IPS DF 6.9 (cell line): ENCODE data around the gene ZNF343.
"Not testable (repeated sequence)": the region's sequence is repeated elsewhere in the genome, so short reads cannot be mapped to it uniquely, and the experiment has no call there.

Source experiments
- DNase-seq: peaks from one replicate; pipeline ENCODE4 v3.0.0-alpha.2; 2013; ENCODE audit warnings: low read depth, low spot score
- H3K27ac ChIP-seq: one replicate; pipeline ENCODE4 v1.5.1; 2013; ENCODE audit warnings: low read length, control low read depth
- H3K27me3 ChIP-seq: 2 replicates; pipeline ENCODE4 v1.6.1; 2013; ENCODE audit warnings: mild to moderate bottlenecking, low read length; ENCODE audit not compliant: control insufficient read depth, insufficient read depth
- H3K36me3 ChIP-seq: 2 replicates; pipeline ENCODE4 v1.6.1; 2013; ENCODE audit warnings: low read length; ENCODE audit not compliant: control insufficient read depth, insufficient read depth
- H3K4me1 ChIP-seq: 2 replicates; pipeline ENCODE4 v1.6.1; 2013; ENCODE audit warnings: low read length; ENCODE audit not compliant: control insufficient read depth, insufficient read depth
- H3K4me3 ChIP-seq: 2 replicates; pipeline ENCODE4 v1.5.1; 2013; ENCODE audit warnings: mild to moderate bottlenecking, low read length
- H3K9me3 ChIP-seq: 2 replicates; pipeline ENCODE4 v1.6.1; 2013; ENCODE audit warnings: low read length, inconsistent platforms; ENCODE audit not compliant: control insufficient read depth, insufficient read depth
- WGBS: extraction: QIAGEN DNeasy Blood & Tissue Kit; methylation state at CpG from one replicate; pipeline ENCODE4 v1.1.7; 2013; ENCODE audit warnings: mixed read lengths, missing lambda C conversion rate; ENCODE audit not compliant: insufficient read length, insufficient coverage; 5-methylcytosine and 5-hydroxymethylcytosine counted together

ZNF343 gene

DNA sequence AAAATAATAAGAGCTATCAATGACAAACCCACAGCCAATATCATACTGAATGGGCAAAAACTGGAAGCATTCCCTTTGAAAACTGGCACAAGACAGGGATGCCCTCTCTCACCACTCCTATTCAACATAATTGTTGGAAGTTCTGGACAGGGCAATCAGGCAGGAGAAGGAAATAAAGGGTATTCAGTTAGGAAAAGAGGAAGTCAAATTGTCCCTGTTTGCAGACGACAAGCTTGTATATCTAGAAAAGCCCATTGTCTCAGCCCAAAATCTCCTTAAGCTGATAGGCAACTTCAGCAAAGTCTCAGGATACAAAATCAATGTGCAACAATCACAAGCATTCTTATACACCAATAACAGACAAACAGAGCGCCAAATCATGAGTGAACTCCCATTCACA lies 3.9 kb downstream of the ZNF343 start:
- no CpG with 5 or more reads among the region's 2 CpGs for WGBS
- H3K9me3 ChIP-seq, H3K4me3 ChIP-seq, H3K4me1 ChIP-seq, H3K36me3 ChIP-seq, DNase-seq, H3K27ac ChIP-seq: not testable (repeated sequence)
- peaks cover 14% of the 10 kb centered on the region for H3K27me3 ChIP-seq

GRCh38 chr20:2502808-2503384 lies 5.8 kb downstream of the ZNF343 start:
- H3K27me3 ChIP-seq, H3K27ac ChIP-seq, H3K9me3 ChIP-seq, H3K4me3 ChIP-seq, DNase-seq, H3K4me1 ChIP-seq, H3K36me3 ChIP-seq: not testable (repeated sequence)
- WGBS = no CpG with 5 or more reads among the region's 2 CpGs

DNA sequence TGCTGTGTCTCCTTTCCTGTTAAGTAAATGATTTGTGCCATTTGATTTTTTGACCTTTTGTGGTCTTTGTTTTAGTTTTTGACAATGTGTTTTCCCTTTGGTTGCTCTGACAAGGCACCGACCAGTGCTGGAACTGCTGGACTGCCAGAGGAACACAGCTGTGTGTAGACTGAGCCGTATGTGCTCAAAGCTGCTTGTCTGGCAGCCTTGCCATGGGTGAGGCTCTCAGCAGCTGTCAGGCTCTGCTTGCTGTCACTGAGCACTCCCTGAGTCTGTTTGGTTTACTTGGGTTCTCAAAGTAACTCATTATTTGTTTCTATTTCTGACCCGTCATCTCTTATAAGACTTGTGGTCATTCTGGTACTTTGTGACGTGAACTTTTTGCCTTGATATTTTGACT lies 23.1 kb downstream of the ZNF343 start:
- H3K9me3 ChIP-seq = no peaks in the 10 kb centered on the region
- no peak for DNase-seq
- H3K27me3 ChIP-seq = no peaks in the 10 kb centered on the region
- no peaks in the 10 kb centered on the region for H3K4me1 ChIP-seq
- no peak overlapping the region for H3K4me3 ChIP-seq
- no CpG with 5 or more reads among the region's 4 CpGs for WGBS
- no peaks in the 10 kb centered on the region for H3K36me3 ChIP-seq
- no peak overlapping the region for H3K27ac ChIP-seq

GRCh38 chr20:2485080-2485479 lies 23.6 kb downstream of the ZNF343 start:
- H3K36me3 ChIP-seq = no peaks in the 10 kb centered on the region
- no CpG with 5 or more reads among the region's 2 CpGs for WGBS
- H3K27ac ChIP-seq = no peak overlapping the region
- H3K4me3 ChIP-seq = no peak overlapping the region
- no peak for DNase-seq
- no peaks in the 10 kb centered on the region for H3K27me3 ChIP-seq
- H3K9me3 ChIP-seq = no peaks in the 10 kb centered on the region
- no peaks in the 10 kb centered on the region for H3K4me1 ChIP-seq

- no peak overlapping the region for H3K27ac ChIP-seq
- H3K9me3 ChIP-seq = no peaks in the 10 kb centered on the region
- H3K36me3 ChIP-seq = no peaks in the 10 kb centered on the region
- H3K4me3 ChIP-seq = no peak overlapping the region
- no peaks in the 10 kb centered on the region for H3K27me3 ChIP-seq
- no peak for DNase-seq
- no CpG with 5 or more reads among the region's 12 CpGs for WGBS
- no peaks in the 10 kb centered on the region for H3K4me1 ChIP-seq
Measured at GRCh38 chr20:2483504-2483903, 25.2 kb downstream of the ZNF343 start.

GRCh38 chr20:2480381-2480780 lies 28.3 kb downstream of the ZNF343 start:
- H3K27me3 ChIP-seq = no peaks in the 10 kb centered on the region
- no peak overlapping the region for H3K4me3 ChIP-seq
- H3K36me3 ChIP-seq = no peaks in the 10 kb centered on the region
- WGBS = no CpG with 5 or more reads among the region's 2 CpGs
- H3K9me3 ChIP-seq = no peaks in the 10 kb centered on the region
- no peak for DNase-seq
- H3K4me1 ChIP-seq = no peaks in the 10 kb centered on the region
- H3K27ac ChIP-seq = no peak overlapping the region

DNA sequence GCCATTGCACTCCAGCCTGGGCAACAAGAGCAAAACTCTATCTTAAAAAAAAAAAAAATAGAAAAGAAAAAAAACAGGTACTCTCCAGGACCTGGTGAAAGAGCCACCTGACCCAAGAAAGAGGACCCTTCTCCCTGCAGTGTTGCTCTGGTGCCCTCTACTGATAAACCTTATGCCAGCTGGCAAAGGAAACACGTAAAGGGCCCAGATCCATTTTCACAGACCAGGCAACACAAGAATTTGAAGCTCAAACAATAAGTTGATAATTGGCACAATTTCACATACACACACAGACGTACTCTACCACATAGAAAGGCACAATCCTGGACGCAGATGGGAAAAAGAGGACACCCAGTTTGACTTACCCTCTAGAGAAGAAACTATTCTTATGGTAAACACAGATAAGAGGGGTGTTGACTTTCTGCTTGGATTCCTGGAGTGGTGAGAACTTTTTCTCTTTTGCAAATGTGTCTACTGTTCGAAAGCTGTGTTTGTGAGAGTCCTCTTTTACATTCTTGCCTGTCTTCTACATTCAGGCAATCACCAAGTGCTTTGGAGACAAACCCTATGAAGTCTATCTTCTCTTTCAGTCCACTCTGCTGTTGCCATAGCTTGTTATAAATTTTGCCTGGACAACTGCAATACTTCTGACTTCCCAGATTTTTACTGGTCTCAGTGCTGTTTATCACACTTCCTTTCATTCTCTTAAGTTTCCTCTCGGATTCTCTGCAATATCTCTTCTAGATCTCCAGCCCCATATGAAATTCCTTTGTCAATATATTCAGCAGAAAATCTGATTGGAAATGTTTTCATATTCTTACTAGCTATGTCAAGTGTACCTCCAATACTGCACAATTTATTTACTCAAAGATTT lies 31.7 kb downstream of the ZNF343 start:
- Histone ChIP-seq H3K27ac (no peak overlapping the region), H3K4me3 (no peak overlapping the region), H3K36me3 (no peaks in the 10 kb centered on the region), H3K9me3 (no peaks in the 10 kb centered on the region), H3K27me3 (no peaks in the 10 kb centered on the region), H3K4me1 (no peaks in the 10 kb centered on the region)
- no CpG with 5 or more reads among the region's 5 CpGs for WGBS
- DNase-seq = no peak

- H3K36me3 ChIP-seq = no peaks in the 10 kb centered on the region
- no peaks in the 10 kb centered on the region for H3K27me3 ChIP-seq
- no peak for DNase-seq
- H3K4me1 ChIP-seq = no peaks in the 10 kb centered on the region
- WGBS = no CpG with 5 or more reads among the region's 9 CpGs
- H3K4me3 ChIP-seq = no peak overlapping the region
- H3K27ac ChIP-seq = no peak overlapping the region
- H3K9me3 ChIP-seq = no peaks in the 10 kb centered on the region
Measured at GRCh38 chr20:2475850-2476741, 32.6 kb downstream of the ZNF343 start.

DNA sequence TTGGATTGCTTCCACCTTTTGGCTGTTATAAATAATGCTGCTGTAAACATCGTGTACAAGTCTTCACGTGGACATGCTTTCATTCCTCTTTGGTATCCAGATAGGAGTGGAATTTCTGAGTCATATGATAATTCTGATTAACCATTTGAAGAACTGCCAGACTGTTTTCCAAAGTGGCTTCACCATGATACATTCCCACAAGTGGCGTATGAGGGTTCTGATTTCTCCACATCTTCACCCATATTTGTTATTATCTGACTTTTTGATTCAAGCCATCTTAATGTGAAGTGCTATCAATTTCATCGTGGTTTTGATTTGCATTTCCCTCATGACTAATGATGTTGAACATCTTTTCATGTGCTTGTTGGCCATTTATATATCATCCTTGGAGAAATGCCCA lies 35.2 kb downstream of the ZNF343 start:
- H3K27me3 ChIP-seq = no peaks in the 10 kb centered on the region
- H3K9me3 ChIP-seq = no peaks in the 10 kb centered on the region
- no CpG with 5 or more reads among the region's 4 CpGs for WGBS
- no peaks in the 10 kb centered on the region; the same call in 1 of the 2 replicates for H3K4me1 ChIP-seq
- no peak overlapping the region for H3K4me3 ChIP-seq
- no peaks in the 10 kb centered on the region for H3K36me3 ChIP-seq
- no peak for DNase-seq
- H3K27ac ChIP-seq = no peak overlapping the region

GRCh38 chr20:2470423-2471193 lies 38.1 kb downstream of the ZNF343 start, which contains the start of gene SNRPB:
Gene SNRPB, minus strand, starts transcription at chr20:2470789. Its CDS starts 99 bp downstream, at chr20:2470690.
- Histone ChIP-seq H3K4me3 (peak within 1 kb of the TSS; percentile 81), H3K36me3 (peaks cover 18% of the 10 kb centered on the region; the same call in 1 of the 2 replicates), H3K9me3 (no peaks in the 10 kb centered on the region), H3K4me1 (no peaks in the 10 kb centered on the region; the same call in 1 of the 2 replicates), H3K27ac (no peak within 1 kb of the TSS), H3K27me3 (no peaks in the 10 kb centered on the region)
- peak; percentile 92 for DNase-seq
- WGBS = no CpG with 5 or more reads among the region's 53 CpGs
